Measurements from ENCODE around the gene KRTAP4-2.
"Not testable (repeated sequence)": the region's sequence is repeated elsewhere in the genome, so short reads cannot be mapped to it uniquely, and the experiment has no call there.

Gene KRTAP4-2

DNA sequence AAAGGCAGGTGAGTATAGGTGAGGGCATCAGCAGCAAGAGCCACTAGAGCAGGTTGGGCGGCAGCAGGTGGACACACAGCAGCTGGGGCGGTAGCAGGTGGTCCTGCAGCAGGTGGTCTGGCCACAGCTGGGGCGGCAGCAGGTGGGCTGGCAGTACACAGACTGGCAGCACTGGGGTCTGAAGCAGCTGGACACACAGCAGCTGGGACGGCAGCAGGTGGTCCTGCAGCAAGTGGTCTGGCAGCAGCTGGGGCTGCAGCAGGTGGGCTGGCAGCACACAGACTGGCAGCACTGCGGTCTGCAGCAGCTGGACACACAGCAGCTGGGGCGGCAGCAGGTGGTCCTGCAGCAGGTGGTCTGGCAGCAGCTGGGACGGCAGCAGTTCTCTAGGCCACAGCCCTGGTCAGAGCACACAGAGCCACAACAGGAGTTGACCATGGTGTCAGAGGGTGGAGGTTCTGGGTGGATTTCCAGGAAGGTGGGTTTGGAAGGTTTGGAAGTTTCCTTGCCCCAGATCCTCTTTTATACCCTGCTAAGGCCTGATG lies at the start of gene KRTAP4-2:
KRTAP4-2 (minus strand) TSS at position 495 of the 545 bp plus-strand sequence; CDS start at position 438, 57 bp downstream.
- DNase-seq (ENCODE audit: low read depth) = no peak

DNA sequence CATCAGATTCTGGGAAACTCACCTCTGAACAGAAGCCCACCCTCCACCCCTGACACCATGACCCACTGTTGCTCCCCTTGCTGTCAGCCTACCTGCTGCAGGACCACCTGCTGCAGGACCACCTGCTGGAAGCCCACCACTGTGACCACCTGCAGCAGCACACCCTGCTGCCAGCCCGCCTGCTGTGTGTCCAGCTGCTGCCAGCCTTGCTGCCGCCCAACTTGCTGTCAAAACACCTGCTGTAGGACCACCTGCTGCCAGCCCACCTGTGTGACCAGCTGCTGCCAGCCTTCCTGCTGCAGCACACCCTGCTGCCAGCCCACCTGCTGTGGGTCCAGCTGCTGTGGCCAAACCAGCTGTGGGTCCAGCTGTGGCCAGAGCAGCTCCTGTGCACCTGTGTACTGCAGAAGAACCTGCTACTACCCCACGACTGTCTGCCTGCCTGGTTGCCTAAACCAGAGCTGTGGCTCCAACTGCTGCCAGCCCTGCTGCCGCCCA lies 48.6 kb upstream of the KRTAP4-2 start, which contains the start of gene KRTAP9-2:
KRTAP9-2 (plus strand) TSS at position 51 of the 498 bp plus-strand sequence; CDS start at position 58, 7 bp downstream.
- not testable (repeated sequence) for DNase-seq (ENCODE audit: low read depth)

DNA sequence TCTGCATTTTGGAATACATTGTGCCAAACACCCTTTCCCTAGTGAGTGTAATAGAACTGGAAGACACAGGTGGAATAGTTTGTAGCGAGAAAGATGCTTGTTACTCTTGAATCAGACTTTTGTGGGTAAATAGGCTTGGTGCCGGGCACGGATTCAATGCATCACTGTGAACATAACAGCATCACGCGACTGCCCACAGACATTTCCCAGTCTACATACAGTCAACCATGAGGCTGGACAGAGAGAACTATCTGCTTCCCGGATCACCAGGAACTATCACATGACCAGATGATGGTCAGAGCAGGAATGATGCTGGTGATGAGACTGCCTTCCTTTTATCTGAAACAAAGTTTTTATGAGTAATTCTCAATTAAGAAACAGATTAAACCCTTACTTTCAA lies 48.0 kb upstream of the KRTAP4-2 start:
- DNase-seq (ENCODE audit: low read depth) = no peak

DNA sequence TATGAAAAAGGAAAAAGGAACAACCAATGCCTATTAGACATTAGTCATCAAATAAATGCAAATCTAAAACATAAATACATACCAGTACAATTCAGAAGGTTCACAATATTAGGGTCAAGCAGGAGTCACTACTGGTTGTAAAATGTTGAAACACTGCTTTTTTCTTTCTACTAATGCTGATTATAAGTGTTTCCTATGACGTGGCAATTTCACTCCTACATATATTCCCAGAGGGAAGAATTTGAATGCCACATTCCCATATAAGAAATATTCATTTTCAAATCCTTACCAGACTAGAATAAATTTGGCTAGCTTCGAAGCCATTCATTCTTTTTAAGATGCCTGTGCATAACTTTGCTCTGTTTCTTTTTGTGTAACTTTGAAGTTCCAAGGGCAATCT lies 45.8 kb upstream of the KRTAP4-2 start:
- no peak for DNase-seq (ENCODE audit: low read depth)

DNA sequence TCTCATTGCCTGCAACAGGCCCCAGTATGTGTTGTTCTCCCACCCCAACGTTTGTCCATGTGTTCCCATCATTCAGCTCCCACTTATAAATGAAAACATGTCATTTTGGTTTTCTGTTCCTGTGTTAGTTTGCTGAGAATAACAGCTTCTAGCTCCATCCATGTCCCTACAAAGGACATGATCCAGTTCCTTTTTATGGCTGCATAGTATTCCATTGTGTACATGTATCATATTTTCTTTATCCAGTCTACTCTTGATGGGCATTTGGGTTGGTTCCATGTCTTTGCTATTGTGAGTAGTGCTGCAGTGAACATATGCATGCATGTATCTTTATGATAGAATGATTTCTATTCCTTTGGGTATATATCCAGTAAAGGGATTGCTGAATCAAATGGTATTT lies 37.7 kb upstream of the KRTAP4-2 start:
- no peak for DNase-seq (ENCODE audit: low read depth)

DNA sequence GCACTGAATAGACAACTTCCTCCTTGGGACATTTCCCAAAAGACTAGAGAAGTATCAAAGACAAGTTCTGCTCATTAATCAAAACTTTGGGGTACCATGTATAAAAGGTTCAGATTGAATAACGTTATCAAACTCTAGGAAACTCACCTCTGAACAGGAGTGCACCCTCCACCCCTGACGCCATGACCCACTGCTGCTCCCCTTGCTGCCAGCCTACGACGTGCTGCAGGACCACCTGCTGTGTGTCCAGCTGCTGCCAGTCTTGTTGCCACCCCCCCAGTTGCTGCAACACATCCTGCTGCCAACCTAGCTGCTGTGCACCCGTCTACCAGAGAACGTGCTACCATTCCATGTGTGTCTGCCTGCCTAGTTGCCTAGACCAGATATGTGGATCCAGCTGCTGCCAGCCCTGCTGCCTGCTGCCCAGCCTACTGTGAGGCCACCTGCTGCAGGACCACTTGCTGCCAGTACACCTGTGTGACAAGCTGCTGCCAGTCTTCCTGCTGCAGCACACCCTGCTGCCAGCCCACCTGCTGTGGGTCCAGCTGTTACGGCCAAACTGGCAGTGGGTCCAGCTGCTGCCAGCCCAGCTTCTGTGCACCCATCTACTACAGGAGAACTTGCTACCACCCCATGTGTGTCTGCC lies 34.6 kb upstream of the KRTAP4-2 start:
- DNase-seq (ENCODE audit: low read depth) = no peak

DNA sequence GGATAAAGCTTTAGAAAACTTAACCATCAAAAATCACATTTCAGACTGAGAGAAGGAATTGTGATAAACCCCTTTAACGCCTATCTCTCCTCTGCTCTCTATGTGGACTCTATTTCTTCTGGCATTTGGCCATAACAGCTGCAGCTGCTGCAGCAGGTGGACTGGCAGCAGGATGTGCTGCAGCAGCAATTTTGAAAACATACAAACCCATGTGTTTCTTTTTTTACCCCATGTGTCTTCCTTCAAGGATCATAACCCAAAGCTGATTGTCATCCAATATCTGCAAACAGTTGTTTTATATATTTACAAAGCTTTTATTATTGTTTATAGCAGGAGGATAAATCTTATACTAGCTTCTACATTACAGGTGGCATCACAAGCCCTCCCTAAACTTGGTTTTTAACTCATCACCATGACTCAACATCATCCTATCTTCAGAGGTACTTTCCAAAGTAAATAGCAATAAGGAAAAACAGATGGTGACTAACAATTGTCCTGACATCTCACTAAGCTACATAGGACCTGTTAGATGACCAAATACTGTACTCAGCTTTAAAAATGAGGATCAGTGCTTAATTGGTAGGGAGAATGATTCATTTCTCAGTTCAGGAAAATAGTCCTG lies 33.9 kb upstream of the KRTAP4-2 start:
- no peak for DNase-seq (ENCODE audit: low read depth)

DNA sequence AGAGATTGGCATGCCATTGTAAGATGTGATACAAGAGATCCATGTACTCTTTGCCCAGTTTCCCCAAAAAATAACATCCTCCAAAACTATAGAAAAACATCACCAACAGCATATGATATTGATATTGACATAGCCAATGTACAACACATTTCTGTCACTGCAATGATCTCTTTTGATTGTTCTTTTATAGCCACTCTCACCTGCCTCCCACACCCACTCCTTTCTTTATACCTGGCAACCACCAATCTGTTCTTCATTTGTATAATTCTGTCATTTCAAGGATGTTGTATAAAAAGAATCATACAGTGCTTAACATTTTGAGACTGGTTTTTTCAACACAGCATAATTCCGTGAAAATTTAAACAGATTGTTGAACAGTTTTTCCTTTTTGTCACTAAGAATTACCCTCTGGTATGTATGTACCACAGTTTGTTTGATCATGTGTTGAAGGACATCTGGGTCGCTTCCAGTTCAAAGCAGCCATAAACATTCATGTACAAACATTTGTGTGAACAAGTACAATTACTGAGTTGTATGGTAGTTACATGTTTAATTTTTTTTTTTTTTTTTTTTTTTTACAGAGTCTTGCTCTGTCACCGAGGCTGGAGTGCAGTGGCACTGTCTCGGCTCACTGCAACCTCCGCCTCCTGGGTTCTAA lies 21.5 kb upstream of the KRTAP4-2 start:
- no peak for DNase-seq (ENCODE audit: low read depth)

DNA sequence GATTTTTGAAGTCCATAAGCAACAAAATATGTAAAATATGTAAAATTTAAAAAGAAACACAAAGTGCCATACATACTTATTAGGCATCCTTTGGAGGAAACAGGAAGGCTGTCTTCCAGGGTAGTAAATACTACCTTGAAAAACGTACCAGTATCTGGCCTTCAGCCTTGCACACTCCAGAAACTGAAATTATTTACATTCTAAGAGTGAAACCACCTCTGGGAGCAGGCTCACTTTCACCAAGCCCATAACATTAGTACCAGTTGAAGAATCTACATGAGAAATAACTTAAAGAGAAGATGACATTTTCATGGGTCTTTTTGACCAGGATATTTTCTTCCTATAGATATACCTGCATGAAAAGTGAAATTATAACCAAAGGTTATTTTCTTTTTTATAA lies 18.0 kb upstream of the KRTAP4-2 start:
- DNase-seq (ENCODE audit: low read depth) = no peak

DNA sequence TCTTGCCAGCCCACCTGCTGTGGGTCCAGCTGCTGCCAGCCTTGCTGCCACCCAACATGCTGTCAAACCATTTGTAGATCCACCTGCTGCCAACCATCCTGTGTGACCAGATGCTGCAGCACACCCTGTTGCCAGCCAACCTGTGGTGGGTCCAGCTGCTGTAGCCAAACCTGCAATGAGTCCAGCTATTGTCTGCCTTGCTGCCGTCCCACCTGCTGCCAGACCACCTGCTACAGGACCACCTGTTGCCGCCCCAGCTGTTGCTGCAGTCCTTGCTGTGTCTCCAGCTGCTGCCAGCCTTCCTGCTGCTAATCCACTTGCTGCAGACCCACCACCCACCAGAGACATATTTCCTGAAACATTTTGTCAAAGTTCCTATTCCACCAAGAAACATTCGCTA lies 12.3 kb upstream of the KRTAP4-2 start:
- no peak for DNase-seq (ENCODE audit: low read depth)

DNA sequence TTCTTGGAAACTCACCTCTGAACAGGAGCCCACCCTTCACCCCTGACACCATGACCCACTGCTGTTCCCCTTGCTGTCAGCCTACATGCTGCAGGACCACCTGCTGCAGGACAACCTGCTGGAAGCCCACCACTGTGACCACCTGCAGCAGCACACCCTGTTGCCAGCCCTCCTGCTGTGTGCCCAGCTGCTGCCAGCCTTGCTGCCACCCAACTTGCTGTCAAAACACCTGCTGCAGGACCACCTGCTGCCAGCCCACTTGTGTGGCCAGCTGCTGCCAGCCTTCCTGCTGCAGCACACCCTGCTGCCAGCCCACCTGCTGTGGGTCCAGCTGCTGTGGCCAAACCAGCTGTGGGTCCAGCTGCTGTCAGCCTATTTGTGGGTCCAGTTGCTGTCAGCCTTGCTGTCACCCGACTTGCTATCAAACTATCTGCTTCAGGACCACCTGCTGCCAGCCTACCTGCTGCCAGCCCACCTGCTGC lies 11.9 kb upstream of the KRTAP4-2 start, which contains the start of gene KRTAP9-1:
KRTAP9-1 (plus strand) TSS at position 51 of the 482 bp plus-strand sequence; CDS start at position 51, 0 bp downstream.
- DNase-seq (ENCODE audit: low read depth) = not testable (repeated sequence)

DNA sequence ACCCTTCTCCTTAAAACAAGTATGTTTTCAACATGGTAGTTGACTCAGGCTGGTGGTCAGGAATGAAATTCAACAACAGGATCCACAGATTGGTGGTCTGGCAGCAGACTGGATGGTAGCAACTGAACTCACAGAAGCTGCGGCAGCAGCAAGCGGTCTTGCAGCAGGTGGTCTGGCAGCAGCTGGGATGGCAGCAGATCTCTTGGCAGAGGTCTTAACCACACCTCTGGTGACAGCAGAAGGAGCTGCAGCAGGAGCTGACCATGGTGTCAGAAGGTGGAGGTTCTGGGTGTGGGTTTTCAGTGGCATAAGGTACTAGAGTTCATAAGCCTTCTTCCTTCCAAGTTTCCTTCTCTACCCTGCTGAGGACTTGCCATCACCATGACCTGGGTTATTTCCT lies 8.9 kb upstream of the KRTAP4-2 start:
- DNase-seq (ENCODE audit: low read depth) = no peak

DNA sequence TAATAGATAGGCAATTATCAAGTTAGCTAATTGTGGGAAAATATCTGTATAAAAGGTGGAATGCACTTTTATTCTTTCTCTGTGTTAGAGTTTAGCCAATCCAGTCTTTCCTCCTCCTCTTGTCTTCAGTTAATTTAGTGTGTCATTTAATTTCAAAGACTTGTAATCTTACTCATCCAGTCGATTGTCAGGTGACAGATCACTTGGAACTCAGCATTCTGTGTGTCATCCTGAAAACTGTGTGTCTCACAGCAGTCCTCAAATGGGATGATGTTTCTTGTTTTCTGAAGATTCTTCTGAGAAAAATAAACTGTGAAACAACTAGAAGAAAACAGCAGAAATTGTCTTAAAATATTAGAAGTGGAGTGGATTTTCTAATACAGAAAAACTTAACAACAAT lies 7.0 kb upstream of the KRTAP4-2 start:
- no peak for DNase-seq (ENCODE audit: low read depth)

DNA sequence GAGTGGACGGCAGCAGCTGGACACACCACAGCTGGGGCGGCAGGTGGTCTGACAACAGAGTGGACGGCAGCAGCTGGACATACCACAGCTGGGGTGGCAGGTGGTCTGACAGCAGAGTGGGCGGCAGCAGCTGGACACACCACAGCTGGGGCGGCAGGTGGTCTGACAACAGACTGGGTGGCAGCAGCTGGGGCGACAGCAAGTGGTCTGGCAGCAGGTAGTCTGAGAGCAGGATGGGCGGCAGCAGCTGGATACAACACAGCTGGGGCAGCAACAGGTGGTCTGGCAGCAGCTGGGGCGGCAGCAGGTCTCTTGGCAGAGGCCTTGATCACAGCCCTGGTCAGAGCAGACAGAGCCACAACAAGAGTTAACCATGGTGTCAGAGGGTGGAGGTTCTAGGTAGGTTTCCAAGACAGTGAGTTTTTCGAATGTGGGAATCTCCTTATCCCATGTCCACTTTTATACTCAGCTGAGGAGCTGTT lies 6.5 kb upstream of the KRTAP4-2 start, which contains the start of gene KRTAP4-1:
KRTAP4-1 (minus strand) TSS at position 432 of the 482 bp plus-strand sequence; CDS start at position 375, 57 bp downstream.
- DNase-seq (ENCODE audit: low read depth) = no peak

DNA sequence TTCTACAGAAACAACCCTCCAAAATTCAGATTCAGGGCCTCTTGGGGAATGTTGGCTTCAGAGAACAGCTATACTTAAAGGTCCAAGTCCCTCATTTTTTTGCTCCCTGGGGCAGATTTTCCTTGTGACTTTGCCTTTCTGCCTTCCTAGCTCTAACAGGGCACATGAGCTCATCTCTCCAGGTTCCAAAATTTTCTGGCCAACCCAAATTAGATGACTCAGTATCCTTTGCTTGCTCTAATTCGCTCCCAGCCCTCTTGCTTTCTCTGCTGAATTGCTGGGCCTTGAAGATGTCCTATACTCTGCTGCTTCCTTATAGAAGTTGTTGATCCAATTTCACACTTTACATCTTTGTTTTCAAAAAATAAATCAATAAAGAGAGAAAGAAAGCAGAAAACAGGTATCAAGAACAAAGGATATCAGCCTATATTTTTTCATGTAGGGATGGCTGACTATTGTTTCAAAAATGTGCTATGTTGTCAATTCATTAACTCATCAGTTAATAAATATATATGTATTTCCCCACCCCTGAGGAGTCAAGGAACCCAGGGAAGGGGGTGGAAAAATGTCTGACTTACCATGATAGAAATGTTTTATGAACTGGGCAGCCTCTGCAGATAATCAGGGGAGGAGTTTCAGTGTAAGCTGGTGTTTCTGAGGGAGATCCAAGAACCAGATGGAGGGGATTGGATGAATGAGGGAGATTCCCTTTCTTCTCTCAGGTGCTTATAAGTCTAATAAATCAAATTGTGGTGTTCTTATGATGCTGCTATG lies 1.0 kb upstream of the KRTAP4-2 start:
- DNase-seq (ENCODE audit: low read depth) = no peak

DNA sequence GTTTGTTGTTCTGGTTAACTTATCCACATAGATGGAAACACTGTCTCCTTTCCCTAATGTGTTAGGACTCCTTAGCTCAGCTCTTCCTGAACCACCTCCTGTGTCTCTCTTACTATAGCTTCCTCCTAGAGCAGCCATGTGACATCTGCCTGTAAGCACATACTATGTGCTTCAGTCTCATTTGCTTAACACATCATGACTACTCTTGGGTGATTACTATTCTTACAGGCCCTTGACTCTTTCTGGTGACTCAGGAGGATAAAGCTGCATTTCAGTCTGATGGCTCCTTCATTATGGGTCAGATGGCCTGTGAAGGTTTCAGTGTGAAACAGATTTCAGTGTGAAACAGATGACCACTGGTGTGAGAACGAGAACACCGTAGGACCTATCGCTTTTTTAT lies 320 bp upstream of the KRTAP4-2 start:
- DNase-seq (ENCODE audit: low read depth) = no peak

DNA sequence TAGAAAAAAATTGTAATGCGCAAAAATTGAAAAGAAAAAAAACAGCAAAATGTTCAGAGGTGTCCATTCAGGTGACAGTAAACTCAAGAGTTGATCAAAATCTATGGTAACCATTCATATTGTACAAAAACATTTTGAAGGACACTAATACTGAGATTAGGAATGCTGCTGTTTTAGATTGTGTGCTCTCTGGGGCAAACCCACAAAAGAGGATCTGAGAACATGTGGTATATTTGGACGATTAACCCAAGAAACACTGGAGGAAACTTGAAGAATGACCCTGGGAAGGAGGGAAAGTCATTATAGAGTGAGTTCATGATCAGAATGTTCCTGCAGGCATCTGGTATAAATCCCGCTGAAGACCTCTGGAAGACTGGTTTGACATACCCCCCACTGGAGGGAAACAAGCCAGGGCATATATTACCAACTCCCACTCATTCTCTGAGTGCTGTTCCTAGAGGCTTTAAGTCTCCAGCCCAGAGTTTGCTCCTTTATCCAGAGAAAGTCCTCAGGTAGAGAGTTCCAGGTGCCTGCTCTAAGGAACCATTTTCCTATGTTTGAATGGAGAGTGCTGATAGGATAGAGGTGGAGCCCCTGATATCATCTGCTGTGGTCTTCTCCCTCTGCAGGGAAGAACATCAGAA lies 1.2 kb downstream of the KRTAP4-2 start:
- DNase-seq (ENCODE audit: low read depth) = no peak

DNA sequence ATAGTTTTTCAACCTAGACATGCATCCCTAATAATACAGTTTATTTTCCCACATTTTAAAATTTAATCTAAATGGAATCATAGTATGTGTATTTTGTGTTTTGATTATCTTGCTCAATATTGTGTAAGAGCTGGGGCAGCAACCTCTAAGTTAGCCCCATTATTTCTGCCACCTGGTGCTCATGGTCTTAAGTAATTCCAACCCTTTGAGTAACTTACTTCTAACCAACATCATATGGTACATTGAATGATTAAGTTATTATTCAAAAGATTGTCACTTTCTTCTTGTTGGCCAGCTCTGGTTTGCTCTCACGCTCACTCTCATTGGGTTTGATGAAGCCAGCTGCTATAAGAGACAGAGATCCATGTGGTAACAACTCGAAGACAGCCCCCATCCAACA lies 6.1 kb downstream of the KRTAP4-2 start:
- no peak for DNase-seq (ENCODE audit: low read depth)

DNA sequence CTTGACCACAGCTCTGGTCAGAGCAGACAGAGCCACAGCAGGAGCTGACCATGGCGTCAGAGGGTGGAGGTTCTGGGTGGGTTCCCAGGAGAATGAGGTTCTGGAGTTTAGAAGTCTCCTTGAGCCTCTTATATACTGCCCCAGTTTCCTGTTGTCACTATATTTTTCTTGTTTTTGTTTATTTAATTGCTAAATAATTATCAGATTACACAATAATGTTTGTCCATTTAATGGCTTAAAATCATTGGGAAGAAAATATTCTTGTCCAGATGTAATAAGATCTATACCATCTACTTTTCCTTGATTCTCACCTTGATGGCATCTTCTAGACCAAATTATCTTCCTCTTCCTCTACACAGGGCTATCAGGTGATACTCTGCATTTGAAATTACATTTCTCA lies 9.9 kb downstream of the KRTAP4-2 start, which contains the start of gene KRTAP4-3:
KRTAP4-3 (minus strand) TSS at position 101 of the 400 bp plus-strand sequence; CDS start at position 52, 49 bp downstream.
- no peak for DNase-seq (ENCODE audit: low read depth)

DNA sequence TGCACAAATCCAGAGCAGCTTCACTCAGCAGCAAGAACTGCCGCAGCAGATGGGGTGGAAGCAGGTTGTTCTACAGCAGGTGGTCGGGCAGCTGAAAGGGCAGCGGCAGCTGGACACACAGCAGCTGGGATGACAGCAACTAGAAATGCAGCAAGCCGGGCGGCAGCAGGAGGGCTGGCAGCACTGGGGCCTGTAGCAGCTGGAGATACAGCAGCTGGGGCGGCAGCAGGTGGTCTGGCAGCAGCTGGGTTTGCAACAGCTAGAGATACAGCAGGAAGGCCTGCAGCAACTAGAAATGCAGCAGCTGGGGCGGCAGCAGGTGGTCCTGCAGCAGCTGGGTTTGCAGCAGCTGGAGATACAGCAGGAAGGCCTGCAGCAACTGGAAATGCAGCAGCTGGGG lies 10.5 kb downstream of the KRTAP4-2 start:
- no peak for DNase-seq (ENCODE audit: low read depth)

DNA sequence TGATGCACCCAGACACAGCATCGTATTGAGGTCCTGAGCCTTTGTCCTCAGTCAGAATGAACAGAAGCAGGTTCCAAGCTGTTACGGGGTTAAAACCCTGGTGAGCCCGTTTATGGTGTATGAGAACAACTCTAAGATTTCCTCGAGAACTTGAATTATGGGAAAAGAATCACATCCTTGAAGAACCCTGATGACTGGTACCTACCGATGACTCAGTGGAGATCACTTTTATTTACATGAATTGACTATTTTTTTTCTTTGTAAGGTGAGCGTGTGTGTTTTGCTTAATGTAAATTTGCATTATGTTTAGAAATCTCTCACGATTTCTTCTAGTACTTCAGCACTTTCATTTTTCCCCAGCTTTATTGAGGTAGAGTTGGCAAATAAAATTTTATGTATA lies 14.2 kb downstream of the KRTAP4-2 start:
- DNase-seq (ENCODE audit: low read depth) = no peak
